CD4-positive, CD25-positive, alpha-beta regulatory T cell (primary cell): ENCODE data around the gene TF. TPM values are rescaled to one million over a fixed set of nuclear protein-coding genes. Genes with fewer than 3 reads are reported as not detected.

Experiments
- ATAC-seq, 2 donors: fragments of 150-1000 bp; cut with Tn5 transposase; one replicate each; pipeline ENCODE4 v1.10.0; 2021; ENCODE audit warnings: low read depth in 2 of 2, moderate number of reproducible peaks in 2 of 2, moderate library complexity in 1 of 2
- DNase-seq, 3 donors: peaks; one replicate each; pipeline versions ENCODE4 v3.0.0 to v3.0.0-alpha.2; 2012 to 2022; ENCODE audit warnings: mixed read lengths in 1 of 3
- H3K27ac ChIP-seq: one replicate; pipeline ENCODE4 v1.7.0; 2013; ENCODE audit warnings: mild to moderate bottlenecking, low read length; ENCODE audit not compliant: insufficient read depth, poor library complexity, severe bottlenecking
- H3K27me3 ChIP-seq: one replicate; pipeline ENCODE4 v1.7.0; 2013; ENCODE audit warnings: low read length; ENCODE audit not compliant: control insufficient read depth, insufficient read depth
- H3K36me3 ChIP-seq: one replicate; pipeline ENCODE4 v1.7.0; 2013; ENCODE audit warnings: mild to moderate bottlenecking, low read length, moderate library complexity; ENCODE audit not compliant: control insufficient read depth, insufficient read depth
- H3K4me1 ChIP-seq: 2 replicates; pipeline ENCODE4 v1.7.0; 2013; ENCODE audit warnings: mild to moderate bottlenecking, low read length; ENCODE audit not compliant: insufficient read depth, control insufficient read depth, poor library complexity, severe bottlenecking
- H3K4me3 ChIP-seq: one replicate; pipeline ENCODE4 v1.7.0; 2013; ENCODE audit warnings: low read depth, mild to moderate bottlenecking, low read length, moderate library complexity
- H3K9me3 ChIP-seq, 2 experiments: 1 replicate in 1 of 2; 2 replicates in 1 of 2; pipeline ENCODE4 v1.7.0; 2013; ENCODE audit warnings: low read length in 2 of 2, mild to moderate bottlenecking in 1 of 2, moderate library complexity in 1 of 2; ENCODE audit not compliant: control insufficient read depth in 2 of 2
- H3K27ac Mint-ChIP-seq, 3 donors: one replicate each; pipeline ENCODE4 v1.8.0; 2020 to 2022; ENCODE audit warnings: mild to moderate bottlenecking in 3 of 3, mixed read lengths in 3 of 3, moderate library complexity in 2 of 3
- H3K27me3 Mint-ChIP-seq: one replicate; pipeline ENCODE4 v1.8.0; 2022; ENCODE audit warnings: mild to moderate bottlenecking, mixed read lengths
- H3K36me3 Mint-ChIP-seq: one replicate; pipeline ENCODE4 v1.8.0; 2020; ENCODE audit warnings: mixed read lengths
- H3K4me1 Mint-ChIP-seq, 4 donors: one replicate each; pipeline ENCODE4 v1.8.0; 2020 to 2022; ENCODE audit warnings: mixed read lengths in 4 of 4, mild to moderate bottlenecking in 1 of 4
- H3K4me3 Mint-ChIP-seq, 4 donors: one replicate each; pipeline ENCODE4 v1.8.0; 2020 to 2022; ENCODE audit warnings: mild to moderate bottlenecking in 4 of 4, mixed read lengths in 4 of 4, moderate library complexity in 3 of 4
- H3K9me3 Mint-ChIP-seq, 7 donors: one replicate each; pipeline ENCODE4 v1.8.0; 2020 to 2022; ENCODE audit warnings: mixed read lengths in 7 of 7, mild to moderate bottlenecking in 3 of 7, moderate library complexity in 2 of 7
- polyA plus RNA-seq, 4 donors: library from polyadenylated mRNA; unstranded; fragments of 300-500 nt; fragmentation: Illumina TruSeq; gene quantifications; one replicate each; pipeline ENCODE4 v1.2.3, GENCODE V29; 2021
- total RNA-seq: library from RNA; stranded (reverse); gene quantifications from one replicate; pipeline ENCODE4 v1.2.3, GENCODE V29; 2022

Gene TF
- total and polyA plus RNA-seq, 5 donors from 2014 or later = 0.52 TPM; not detected in 4

GRCh38 chr3:133835961-133836360, 89.8 kb downstream of the TF start:
- no peaks in the 10 kb centered on the region for H3K4me1 Mint-ChIP-seq
- no peak for DNase-seq

GRCh38 chr3:133836497-133837158, 90.4 kb downstream of the TF start:
- H3K9me3 Mint-ChIP-seq = peaks cover 0 to 1% (median 0%) of the 10 kb centered on the region in 7 donors

More at GRCh38 chr3:133835961-133836360, 89.8 kb downstream of the TF start:
- peaks cover 0 to 1% (median 0%) of the 10 kb centered on the region in 7 donors for H3K9me3 Mint-ChIP-seq
- peaks cover 4% of the 10 kb centered on the region for H3K27me3 Mint-ChIP-seq
- no peak overlapping the region for H3K27ac Mint-ChIP-seq
- Histone ChIP-seq H3K27me3 (no peaks in the 10 kb centered on the region), H3K4me1 (no peaks in the 10 kb centered on the region), H3K9me3 (no peaks in the 10 kb centered on the region), H3K36me3 (no peaks in the 10 kb centered on the region), H3K27ac (no peak overlapping the region), H3K4me3 (no peak overlapping the region)
- H3K36me3 Mint-ChIP-seq = no peaks in the 10 kb centered on the region
- no peak for ATAC-seq
- H3K4me3 Mint-ChIP-seq = no peak overlapping the region

GRCh38 chr3:133837487-133838295, 91.5 kb downstream of the TF start:
- no peaks in the 10 kb centered on the region for H3K36me3 Mint-ChIP-seq
- no peak overlapping the region for H3K4me3 ChIP-seq
- no peaks in the 10 kb centered on the region for H3K9me3 ChIP-seq
- no peak overlapping the region for H3K27ac ChIP-seq
- H3K9me3 Mint-ChIP-seq = peaks cover 0 to 1% (median 0%) of the 10 kb centered on the region in 7 donors
- no peaks in the 10 kb centered on the region for H3K4me1 Mint-ChIP-seq
- no peaks in the 10 kb centered on the region for H3K27me3 ChIP-seq
- no peaks in the 10 kb centered on the region for H3K36me3 ChIP-seq
- H3K27ac Mint-ChIP-seq = no peak overlapping the region
- ATAC-seq (no peak), DNase-seq (no peak)
- no peak overlapping the region for H3K4me3 Mint-ChIP-seq
- no peaks in the 10 kb centered on the region for H3K4me1 ChIP-seq
- H3K27me3 Mint-ChIP-seq = peaks cover 4% of the 10 kb centered on the region

More at GRCh38 chr3:133836497-133837158, 90.4 kb downstream of the TF start:
- Histone ChIP-seq H3K27ac (no peak overlapping the region), H3K27me3 (no peaks in the 10 kb centered on the region), H3K4me1 (no peaks in the 10 kb centered on the region), H3K36me3 (no peaks in the 10 kb centered on the region), H3K9me3 (no peaks in the 10 kb centered on the region), H3K4me3 (no peak overlapping the region)
- Mint-ChIP-seq H3K27me3 (peaks cover 4% of the 10 kb centered on the region), H3K36me3 (no peaks in the 10 kb centered on the region), H3K4me3 (no peak overlapping the region), H3K4me1 (no peaks in the 10 kb centered on the region), H3K27ac (no peak overlapping the region)
- ATAC-seq (no peak), DNase-seq (no peak)

GRCh38 chr3:133838296-133838789, 92.2 kb downstream of the TF start:
- Histone ChIP-seq H3K36me3 (no peaks in the 10 kb centered on the region), H3K9me3 (no peaks in the 10 kb centered on the region), H3K4me1 (no peaks in the 10 kb centered on the region), H3K4me3 (no peak overlapping the region), H3K27ac (no peak overlapping the region), H3K27me3 (no peaks in the 10 kb centered on the region)
- no peak for ATAC-seq
- peaks cover 0 to 1% (median 0%) of the 10 kb centered on the region in 7 donors for H3K9me3 Mint-ChIP-seq
- no peak overlapping the region for H3K4me3 Mint-ChIP-seq
- H3K27ac Mint-ChIP-seq = no peak overlapping the region
- no peaks in the 10 kb centered on the region for H3K4me1 Mint-ChIP-seq
- H3K27me3 Mint-ChIP-seq = peaks cover 4% of the 10 kb centered on the region
- H3K36me3 Mint-ChIP-seq = no peaks in the 10 kb centered on the region
- no peak for DNase-seq

GRCh38 chr3:133838916-133839800, 93.0 kb downstream of the TF start:
- no peak overlapping the region for H3K4me3 ChIP-seq
- no peaks in the 10 kb centered on the region for H3K4me1 Mint-ChIP-seq
- H3K4me3 Mint-ChIP-seq = no peak overlapping the region

GRCh38 chr3:133840055-133840737, 94.0 kb downstream of the TF start:
- no peak for ATAC-seq
- peak overlapping the region in 1 of 3 donors; percentile 52 for H3K27ac Mint-ChIP-seq

More at GRCh38 chr3:133838916-133839800, 93.0 kb downstream of the TF start:
- no peaks in the 10 kb centered on the region for H3K27me3 ChIP-seq
- H3K27ac ChIP-seq = no peak overlapping the region
- ATAC-seq (no peak), DNase-seq (no peak)
- no peaks in the 10 kb centered on the region for H3K36me3 ChIP-seq
- Mint-ChIP-seq H3K27me3 (peaks cover 4% of the 10 kb centered on the region), H3K27ac (peak overlapping the region in 1 of 3 donors; percentile 52), H3K36me3 (no peaks in the 10 kb centered on the region), H3K9me3 (peaks cover 0 to 1% (median 0%) of the 10 kb centered on the region in 7 donors)
- no peaks in the 10 kb centered on the region for H3K9me3 ChIP-seq
- no peaks in the 10 kb centered on the region for H3K4me1 ChIP-seq

GRCh38 chr3:133840767-133841166, 94.6 kb downstream of the TF start:
- Histone ChIP-seq H3K27ac (no peak overlapping the region), H3K36me3 (no peaks in the 10 kb centered on the region), H3K4me3 (no peak overlapping the region), H3K27me3 (no peaks in the 10 kb centered on the region), H3K4me1 (no peaks in the 10 kb centered on the region), H3K9me3 (no peaks in the 10 kb centered on the region)
- H3K4me1 Mint-ChIP-seq = no peaks in the 10 kb centered on the region
- no peak overlapping the region for H3K27ac Mint-ChIP-seq
- ATAC-seq (no peak), DNase-seq (no peak)
- peaks cover 0 to 1% (median 0%) of the 10 kb centered on the region in 7 donors for H3K9me3 Mint-ChIP-seq
- peaks cover 4% of the 10 kb centered on the region for H3K27me3 Mint-ChIP-seq
- H3K4me3 Mint-ChIP-seq = no peak overlapping the region
- no peaks in the 10 kb centered on the region for H3K36me3 Mint-ChIP-seq

More at GRCh38 chr3:133840055-133840737, 94.0 kb downstream of the TF start:
- H3K4me1 Mint-ChIP-seq = no peaks in the 10 kb centered on the region
- H3K27me3 Mint-ChIP-seq = peaks cover 4% of the 10 kb centered on the region
- no peaks in the 10 kb centered on the region for H3K36me3 Mint-ChIP-seq
- Histone ChIP-seq H3K36me3 (no peaks in the 10 kb centered on the region), H3K27me3 (no peaks in the 10 kb centered on the region), H3K4me3 (no peak overlapping the region), H3K9me3 (no peaks in the 10 kb centered on the region), H3K4me1 (no peaks in the 10 kb centered on the region), H3K27ac (no peak overlapping the region)
- no peak overlapping the region for H3K4me3 Mint-ChIP-seq
- peaks cover 0 to 1% (median 0%) of the 10 kb centered on the region in 7 donors for H3K9me3 Mint-ChIP-seq
- no peak for DNase-seq
